Spleen (tissue), 7 donors: ENCODE data around the gene MACC1.

Experiments used
- CTCF ChIP-seq, 11 experiments: fragments of 200-600 bp in 7 of 11; fragments of 450-650 bp in 4 of 11; sonication (generic) in 4 of 11; IDR thresholded peaks in 8 of 11; conservative IDR thresholded peaks in 3 of 11; 1 replicate in 7 of 11; 2 replicates in 4 of 11; pipeline versions ENCODE4 v1.4.0 to v1.8.0; 2016 to 2021; ENCODE audit warnings: antibody characterized with exemption in 11 of 11, inconsistent platforms in 4 of 11, mild to moderate bottlenecking in 1 of 11
- POLR2A ChIP-seq, 3 donors: fragments of 450-650 bp; IDR thresholded peaks; one replicate each; pipeline ENCODE4 v1.5.1; 2017; ENCODE audit warnings: antibody characterized with exemption in 3 of 3, mild to moderate bottlenecking in 1 of 3
- POLR2AphosphoS5 ChIP-seq, 3 donors: sonication (generic); formaldehyde crosslinking; IDR thresholded peaks; one replicate each; pipeline ENCODE4 v1.5.1; 2017; ENCODE audit warnings: antibody characterized with exemption in 3 of 3
- donor health status: DM: no; HTN: no; CAD: no; lungs with moderate emphysema.
- donor health status: DM: no; HTN: no; CAD: no.
- donor health status: DM: no; HTN: no; CAD: no.

DNA sequence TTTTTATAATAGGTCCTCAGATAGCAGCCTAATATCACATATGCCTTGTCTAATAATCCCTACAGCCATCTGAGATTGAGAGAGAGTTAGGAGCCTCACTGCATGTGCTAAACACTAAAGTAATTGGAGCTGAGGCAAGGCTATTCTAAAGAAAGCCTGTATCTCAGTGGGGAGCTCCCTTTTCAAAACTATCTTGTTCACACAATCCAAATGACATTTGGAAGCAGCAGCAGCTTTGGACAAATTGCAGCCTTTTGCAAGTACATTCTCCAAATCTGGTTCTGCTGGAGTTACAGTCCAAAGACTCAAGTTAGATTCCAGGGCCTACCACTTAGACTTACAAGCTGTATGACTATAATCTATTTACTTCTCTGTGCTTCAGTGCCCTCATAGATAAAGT is 104.5 kb downstream of the MACC1 start:
- TF ChIP-seq CTCF (IDR thresholded peaks at IDR 0.05 in 8 of 11, conservative IDR thresholded peaks at IDR 0.05 in 3 of 11) = no peak
- TF ChIP-seq POLR2AphosphoS5 (IDR thresholded peaks at IDR 0.05) = no peak
- no peak for TF ChIP-seq POLR2A (IDR thresholded peaks at IDR 0.05)
